Cardiac muscle cell (in vitro differentiated cells and primary cell): ENCODE measurements around the gene KDM7A. TPM values are rescaled to one million over a fixed set of nuclear protein-coding genes. Genes with fewer than 3 reads are reported as not detected.

ENCODE experiments used
- DNase-seq, 2 donors: peaks; one replicate each; pipeline versions ENCODE4 v3.0.0 to v3.0.0-alpha.2; 2010 to 2017; ENCODE audit warnings: low read depth in 1 of 2, low spot score in 1 of 2
- H3K27ac ChIP-seq: fragments of 200-600 bp; sonication (generic); 2 replicates; pipeline ENCODE4 v1.5.1; 2016
- H3K27me3 ChIP-seq: fragments of 200-600 bp; sonication (generic); 2 replicates; pipeline ENCODE4 v1.6.0; 2016; ENCODE audit warnings: control low read depth
- H3K36me3 ChIP-seq: fragments of 200-600 bp; sonication (generic); 2 replicates; pipeline ENCODE4 v1.5.1; 2016; ENCODE audit warnings: control low read depth
- H3K4me1 ChIP-seq: fragments of 200-600 bp; sonication (generic); 2 replicates; pipeline ENCODE4 v1.8.1; 2017; ENCODE audit warnings: low read depth, mild to moderate bottlenecking, mixed run types
- H3K4me3 ChIP-seq: fragments of 200-600 bp; sonication (generic); 2 replicates; pipeline ENCODE4 v1.5.1; 2016; ENCODE audit warnings: mild to moderate bottlenecking
- H3K9me3 ChIP-seq: fragments of 200-600 bp; sonication (generic); 2 replicates; pipeline ENCODE4 v1.5.1; 2017; ENCODE audit warnings: low read depth, mild to moderate bottlenecking, control low read depth
- polyA plus RNA-seq: library from polyadenylated mRNA; unstranded; fragments of >200 nt; fragmentation: Nextera tagmentation; extraction: Ambion mirVana; gene quantifications from 2 replicates; pipeline ENCODE4 v1.2.1, GENCODE V29; 2016
- total RNA-seq: library from RNA; depleted of rRNA; stranded (reverse); fragments of >200 nt; gene quantifications from 2 replicates; pipeline ENCODE4 v1.2.3, GENCODE V29; 2016
- TF ChIP-seq, protein P1 (sequence below): IDR thresholded peaks from 2 replicates; pipeline ENCODE4 v1.5.1; 2012; ENCODE audit warnings: low read depth, mild to moderate bottlenecking, low read length

Gene KDM7A
- total and polyA plus RNA-seq, 2 experiments from 2014 or later: 1.9 to 7.5 TPM

DNA sequence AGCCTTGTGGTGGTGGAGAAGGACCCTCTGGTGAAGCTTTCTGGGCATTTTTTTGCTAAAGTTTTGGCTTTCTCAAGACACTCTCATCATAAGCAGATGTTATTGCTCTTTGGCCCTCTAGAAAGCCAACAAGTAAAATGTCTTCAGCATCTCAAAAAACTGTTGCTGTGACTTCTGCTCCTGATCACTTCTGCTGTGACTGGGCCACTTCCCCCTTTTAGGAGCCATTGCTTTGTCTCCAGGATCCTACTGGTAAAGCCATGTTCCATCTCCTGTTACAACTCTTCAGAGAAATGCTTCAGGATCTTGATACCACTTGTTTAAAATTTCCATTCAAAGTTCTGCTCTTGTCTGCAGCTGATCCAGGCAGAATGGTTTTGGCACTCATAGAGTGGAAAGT is 125.0 kb downstream of the KDM7A start:
- TF ChIP-seq, protein P1, sequence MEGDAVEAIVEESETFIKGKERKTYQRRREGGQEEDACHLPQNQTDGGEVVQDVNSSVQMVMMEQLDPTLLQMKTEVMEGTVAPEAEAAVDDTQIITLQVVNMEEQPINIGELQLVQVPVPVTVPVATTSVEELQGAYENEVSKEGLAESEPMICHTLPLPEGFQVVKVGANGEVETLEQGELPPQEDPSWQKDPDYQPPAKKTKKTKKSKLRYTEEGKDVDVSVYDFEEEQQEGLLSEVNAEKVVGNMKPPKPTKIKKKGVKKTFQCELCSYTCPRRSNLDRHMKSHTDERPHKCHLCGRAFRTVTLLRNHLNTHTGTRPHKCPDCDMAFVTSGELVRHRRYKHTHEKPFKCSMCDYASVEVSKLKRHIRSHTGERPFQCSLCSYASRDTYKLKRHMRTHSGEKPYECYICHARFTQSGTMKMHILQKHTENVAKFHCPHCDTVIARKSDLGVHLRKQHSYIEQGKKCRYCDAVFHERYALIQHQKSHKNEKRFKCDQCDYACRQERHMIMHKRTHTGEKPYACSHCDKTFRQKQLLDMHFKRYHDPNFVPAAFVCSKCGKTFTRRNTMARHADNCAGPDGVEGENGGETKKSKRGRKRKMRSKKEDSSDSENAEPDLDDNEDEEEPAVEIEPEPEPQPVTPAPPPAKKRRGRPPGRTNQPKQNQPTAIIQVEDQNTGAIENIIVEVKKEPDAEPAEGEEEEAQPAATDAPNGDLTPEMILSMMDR: no peak
- Histone ChIP-seq H3K27ac (no peak overlapping the region), H3K36me3 (no peaks in the 10 kb centered on the region), H3K4me1 (peaks cover 11% of the 10 kb centered on the region), H3K9me3 (no peaks in the 10 kb centered on the region), H3K4me3 (no peak overlapping the region), H3K27me3 (no peaks in the 10 kb centered on the region)
- DNase-seq: no peak

DNA sequence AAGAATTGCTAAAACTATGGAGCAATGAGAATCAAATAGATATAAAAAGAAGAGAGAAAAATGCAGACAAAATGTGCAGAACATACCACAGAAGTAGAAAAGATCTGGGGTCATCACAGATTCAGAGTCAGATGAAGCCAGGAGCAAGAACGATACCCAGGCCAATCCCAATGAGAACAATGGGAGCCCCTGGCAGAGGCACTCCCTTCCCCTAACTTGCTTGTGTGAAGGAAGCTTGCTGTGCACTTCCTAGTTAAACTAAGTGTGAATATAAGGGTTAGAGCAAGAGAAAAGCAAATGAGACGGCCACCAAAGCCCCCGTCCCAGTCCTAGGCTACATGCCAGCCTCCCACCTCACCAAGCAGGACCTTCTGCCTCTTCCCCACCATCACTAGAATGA is 126.7 kb downstream of the KDM7A start:
- no peak for DNase-seq
- Histone ChIP-seq H3K9me3 (no peaks in the 10 kb centered on the region), H3K36me3 (no peaks in the 10 kb centered on the region), H3K4me1 (peaks cover 23% of the 10 kb centered on the region), H3K4me3 (no peak overlapping the region), H3K27ac (no peak overlapping the region), H3K27me3 (no peaks in the 10 kb centered on the region)
- TF ChIP-seq, protein P1: no peak

DNA sequence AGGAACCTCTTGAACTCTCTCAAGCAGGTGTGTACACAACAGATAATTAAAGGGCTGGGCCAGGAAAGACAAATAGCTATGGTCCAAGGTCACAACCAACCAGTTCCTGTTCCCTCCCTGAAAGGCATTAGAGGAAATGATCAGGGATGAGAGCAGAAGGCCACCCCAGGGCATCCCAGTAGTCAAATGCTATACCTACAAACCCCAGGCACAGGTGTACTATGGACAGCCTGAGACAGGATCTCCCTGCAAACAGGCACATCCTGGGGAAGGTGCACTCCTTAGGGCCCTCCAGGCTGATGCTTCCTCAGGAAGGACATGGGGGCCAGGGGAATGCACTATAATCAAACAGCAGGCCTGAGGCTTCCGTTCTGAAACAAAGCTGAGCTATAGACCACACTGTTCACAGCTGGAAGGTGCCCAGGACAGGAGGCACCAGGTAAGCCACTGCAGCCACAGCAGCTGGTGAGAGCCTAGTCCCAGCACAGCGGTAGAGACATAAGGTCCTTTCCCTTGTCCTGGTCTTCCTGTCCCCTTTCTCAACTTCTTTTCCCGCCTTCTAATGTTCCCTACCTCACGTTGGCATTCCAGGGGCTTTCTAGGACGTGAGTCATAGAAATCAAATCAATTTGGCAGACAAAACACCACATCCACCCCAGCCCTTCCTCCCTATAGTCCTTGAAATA is 127.3 kb downstream of the KDM7A start:
- Histone ChIP-seq H3K4me3 (no peak overlapping the region), H3K27ac (no peak overlapping the region), H3K36me3 (no peaks in the 10 kb centered on the region), H3K27me3 (no peaks in the 10 kb centered on the region), H3K4me1 (peaks cover 23% of the 10 kb centered on the region), H3K9me3 (no peaks in the 10 kb centered on the region)
- TF ChIP-seq, protein P1: no peak
- DNase-seq: peak in 1 of 2 donors; percentile 22

DNA sequence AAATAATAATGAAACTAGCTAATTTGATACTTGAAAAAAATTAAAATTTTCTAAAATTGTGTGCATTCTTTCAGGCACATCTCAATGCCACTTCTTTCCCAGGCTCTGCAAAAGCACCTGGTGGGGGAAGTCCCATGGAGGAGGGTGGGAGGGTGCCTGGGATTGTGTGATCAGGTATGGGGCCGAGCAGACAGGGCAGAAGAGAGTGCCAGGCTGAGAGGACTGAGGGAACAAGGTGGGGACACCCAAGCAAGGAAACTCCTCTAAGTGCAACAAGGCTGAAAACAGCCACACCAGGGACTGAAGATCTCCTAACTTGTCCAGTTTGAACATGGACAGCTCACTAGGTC is 127.8 kb downstream of the KDM7A start:
- DNase-seq: no peak
- Histone ChIP-seq H3K27ac (no peak overlapping the region), H3K4me3 (no peak overlapping the region), H3K4me1 (peaks cover 23% of the 10 kb centered on the region), H3K9me3 (no peaks in the 10 kb centered on the region), H3K27me3 (no peaks in the 10 kb centered on the region), H3K36me3 (no peaks in the 10 kb centered on the region)
- TF ChIP-seq, protein P1: no peak

DNA sequence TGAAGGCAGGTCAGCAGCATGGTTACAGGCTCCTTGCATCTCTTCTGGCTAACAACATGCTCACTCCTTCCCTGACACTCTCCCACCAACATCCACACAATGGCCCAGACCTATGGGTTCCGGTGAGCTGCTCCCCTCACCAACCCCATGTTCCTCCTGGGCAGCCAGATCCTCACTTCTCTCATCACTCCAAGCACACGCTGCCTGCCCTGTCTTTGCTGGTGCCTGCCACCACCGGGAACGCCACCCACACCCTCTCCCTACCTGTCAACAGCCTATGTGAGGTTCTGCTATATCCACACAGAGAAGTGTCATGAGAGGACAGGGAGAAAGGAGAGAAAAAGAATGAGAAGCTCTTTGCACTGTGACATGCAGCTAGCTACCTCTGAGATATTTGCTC is 128.6 kb downstream of the KDM7A start:
- Histone ChIP-seq H3K4me1 (peaks cover 23% of the 10 kb centered on the region), H3K4me3 (no peak overlapping the region), H3K36me3 (no peaks in the 10 kb centered on the region), H3K27me3 (no peaks in the 10 kb centered on the region), H3K27ac (no peak overlapping the region), H3K9me3 (no peaks in the 10 kb centered on the region)
- TF ChIP-seq, protein P1: no peak
- peak in 1 of 2 donors; percentile 59 for DNase-seq
